HepG2 (cell line): ENCODE measurements around the gene SCRG1. TPM values are rescaled to one million over a fixed set of nuclear protein-coding genes. Genes with fewer than 3 reads are reported as not detected.

ENCODE experiments used
- EHMT2 ChIP-seq: fragments of 200-600 bp; sonication (generic); IDR thresholded peaks from 2 replicates; pipeline ENCODE4 v1.7.0; 2017; ENCODE audit warnings: antibody characterized with exemption, low read depth, low read length, borderline replicate concordance
- RNF2 ChIP-seq: fragments of 450-650 bp; conservative IDR thresholded peaks from 2 replicates; pipeline ENCODE4 v1.6.1; 2016; ENCODE audit warnings: low read depth
- SMAD3 ChIP-seq: sonication (generic); formaldehyde crosslinking; IDR thresholded peaks from 2 replicates; pipeline ENCODE4 v1.4.0; 2020; ENCODE audit warnings: missing genetic modification reagents
- THAP11 ChIP-seq: IDR thresholded peaks from 2 replicates; pipeline ENCODE4 v1.6.1; 2016; ENCODE audit warnings: missing biosample characterization, missing genetic modification reagents
- ZNF383 ChIP-seq: sonication (generic); formaldehyde crosslinking; IDR thresholded peaks from 2 replicates; pipeline ENCODE4 v1.4.0; 2020; ENCODE audit warnings: missing genetic modification reagents, mild to moderate bottlenecking, borderline replicate concordance
- ZNF703 ChIP-seq: sonication (generic); formaldehyde crosslinking; IDR thresholded peaks from 2 replicates; pipeline ENCODE4 v1.5.1; 2020; ENCODE audit warnings: missing genetic modification reagents, mild to moderate bottlenecking, moderate library complexity, borderline replicate concordance
- ZNF879 ChIP-seq: sonication (generic); formaldehyde crosslinking; IDR thresholded peaks from 2 replicates; pipeline ENCODE4 v1.8.1; 2023; ENCODE audit warnings: missing genetic modification reagents
- polyA plus RNA-seq, 8 experiments: library from polyadenylated mRNA; depleted of rRNA in 3 of 8; stranded (reverse) in 7 of 8; unstranded in 1 of 8; fragments of >200 nt; fragmentation: Illumina TruSeq in 4 of 8; extraction: Trizol in 4 of 8; gene quantifications; 2 replicates each; pipeline versions ENCODE4 v1.2.1 to v1.2.3, GENCODE V29; 2011 to 2016; ENCODE audit warnings: low read depth in 4 of 8, missing spikeins in 1 of 8, mixed read lengths in 1 of 8; ENCODE audit not compliant: insufficient read depth in 1 of 8
- total RNA-seq, 5 experiments: library from RNA; depleted of rRNA; stranded (reverse); fragments of >200 nt; fragmentation: Illumina TruSeq; extraction: Trizol; gene quantifications; 2 replicates each; pipeline ENCODE4 v1.2.3, GENCODE V29; 2016; ENCODE audit warnings: low read depth in 1 of 5
- TF ChIP-seq, protein P1 (sequence below): sonication (generic); formaldehyde crosslinking; IDR thresholded peaks from 2 replicates; pipeline ENCODE4 v1.8.1; 2023; ENCODE audit warnings: mild to moderate bottlenecking, missing genetic modification reagents
- TF ChIP-seq, protein P2 (sequence below): sonication (generic); formaldehyde crosslinking; IDR thresholded peaks from 2 replicates; pipeline ENCODE4 v1.5.1; 2020; ENCODE audit warnings: mild to moderate bottlenecking, moderate library complexity, missing genetic modification reagents
- TF ChIP-seq, protein P3 (sequence below): sonication (generic); formaldehyde crosslinking; IDR thresholded peaks from 2 replicates; pipeline ENCODE4 v1.5.0; 2020; ENCODE audit warnings: mild to moderate bottlenecking, missing genetic modification reagents, borderline replicate concordance
- TF ChIP-seq, protein P4 (sequence below), 2 experiments: sonication (generic) in 1 of 2; formaldehyde crosslinking in 1 of 2; IDR thresholded peaks; 2 replicates each; pipeline versions ENCODE4 v1.4.0 to v1.6.1; 2018 to 2020; ENCODE audit warnings: missing genetic modification reagents in 2 of 2, borderline replicate concordance in 1 of 2, low read depth in 1 of 2, mild to moderate bottlenecking in 1 of 2, missing biosample characterization in 1 of 2
- TF ChIP-seq, protein P5 (sequence below): IDR thresholded peaks from 2 replicates; pipeline ENCODE4 v1.6.1; 2012; ENCODE audit warnings: low read length, improper control_type of control experiment

The SCRG1 gene
- total and polyA plus RNA-seq, 2 of the 13 experiments (the other 11 are each of a cell fraction or from before 2014, with no cell fraction given) = not detected

DNA sequence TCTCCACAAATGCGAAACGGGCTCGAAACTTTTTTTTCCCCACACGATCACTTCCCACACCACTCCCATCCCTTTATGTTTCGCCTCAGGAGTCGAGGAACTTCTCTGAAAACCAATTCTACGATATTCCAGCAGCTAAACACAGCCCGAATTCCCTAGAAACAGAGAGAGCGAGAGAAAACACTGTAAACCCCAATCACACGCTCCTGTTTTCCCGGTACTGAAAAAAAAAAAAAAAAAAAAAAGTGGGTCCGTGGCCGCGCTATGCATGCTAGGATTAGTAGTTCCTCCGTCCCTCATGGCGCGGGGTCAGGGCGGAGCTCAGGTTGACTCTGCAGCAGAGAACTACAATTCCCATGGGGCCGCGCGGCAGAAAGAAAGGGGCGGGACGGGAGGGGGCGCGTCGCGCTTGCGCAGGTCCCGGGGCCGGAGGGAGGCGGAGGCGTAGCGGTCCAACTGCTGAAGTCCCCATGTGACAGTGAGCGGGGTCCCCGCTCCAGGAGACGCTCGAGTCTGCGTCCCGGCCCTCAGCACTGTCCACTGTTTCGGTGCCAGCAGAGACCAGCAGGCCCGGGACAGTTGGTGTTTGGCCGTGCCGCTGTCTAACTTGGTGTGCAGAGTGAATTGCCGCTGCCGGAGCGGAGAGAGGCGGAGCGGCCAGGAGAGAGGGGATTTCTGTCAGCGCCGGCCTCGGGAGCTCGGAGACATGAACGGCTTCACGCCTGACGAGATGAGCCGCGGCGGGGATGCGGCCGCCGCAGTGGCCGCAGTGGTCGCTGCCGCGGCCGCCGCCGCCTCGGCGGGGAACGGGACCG, 28.2 kb downstream of the SCRG1 start, which contains the start of gene SAP30 (continued):
- TF ChIP-seq ZNF703 (no peak), ZNF879 (no peak), THAP11 (CRISPR knock-in tag) (peak; percentile 97), RNF2 (no peak), SMAD3 (CRISPR knock-in tag) (0 out of 2 replicates have a peak, but pooled peaks have one; percentile 35), ZNF383 (CRISPR knock-in tag) (no peak), EHMT2 (peak; percentile 40; the same call in 1 of the 2 replicates)
- TF ChIP-seq, protein P1, sequence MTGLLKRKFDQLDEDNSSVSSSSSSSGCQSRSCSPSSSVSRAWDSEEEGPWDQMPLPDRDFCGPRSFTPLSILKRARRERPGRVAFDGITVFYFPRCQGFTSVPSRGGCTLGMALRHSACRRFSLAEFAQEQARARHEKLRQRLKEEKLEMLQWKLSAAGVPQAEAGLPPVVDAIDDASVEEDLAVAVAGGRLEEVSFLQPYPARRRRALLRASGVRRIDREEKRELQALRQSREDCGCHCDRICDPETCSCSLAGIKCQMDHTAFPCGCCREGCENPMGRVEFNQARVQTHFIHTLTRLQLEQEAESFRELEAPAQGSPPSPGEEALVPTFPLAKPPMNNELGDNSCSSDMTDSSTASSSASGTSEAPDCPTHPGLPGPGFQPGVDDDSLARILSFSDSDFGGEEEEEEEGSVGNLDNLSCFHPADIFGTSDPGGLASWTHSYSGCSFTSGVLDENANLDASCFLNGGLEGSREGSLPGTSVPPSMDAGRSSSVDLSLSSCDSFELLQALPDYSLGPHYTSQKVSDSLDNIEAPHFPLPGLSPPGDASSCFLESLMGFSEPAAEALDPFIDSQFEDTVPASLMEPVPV (CRISPR knock-in tag) = 0 out of 2 replicates have a peak, but pooled peaks have one; percentile 55
- TF ChIP-seq, protein P2, sequence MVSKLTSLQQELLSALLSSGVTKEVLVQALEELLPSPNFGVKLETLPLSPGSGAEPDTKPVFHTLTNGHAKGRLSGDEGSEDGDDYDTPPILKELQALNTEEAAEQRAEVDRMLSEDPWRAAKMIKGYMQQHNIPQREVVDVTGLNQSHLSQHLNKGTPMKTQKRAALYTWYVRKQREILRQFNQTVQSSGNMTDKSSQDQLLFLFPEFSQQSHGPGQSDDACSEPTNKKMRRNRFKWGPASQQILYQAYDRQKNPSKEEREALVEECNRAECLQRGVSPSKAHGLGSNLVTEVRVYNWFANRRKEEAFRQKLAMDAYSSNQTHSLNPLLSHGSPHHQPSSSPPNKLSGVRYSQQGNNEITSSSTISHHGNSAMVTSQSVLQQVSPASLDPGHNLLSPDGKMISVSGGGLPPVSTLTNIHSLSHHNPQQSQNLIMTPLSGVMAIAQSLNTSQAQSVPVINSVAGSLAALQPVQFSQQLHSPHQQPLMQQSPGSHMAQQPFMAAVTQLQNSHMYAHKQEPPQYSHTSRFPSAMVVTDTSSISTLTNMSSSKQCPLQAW (CRISPR knock-in tag) = no peak
- TF ChIP-seq, protein P3, sequence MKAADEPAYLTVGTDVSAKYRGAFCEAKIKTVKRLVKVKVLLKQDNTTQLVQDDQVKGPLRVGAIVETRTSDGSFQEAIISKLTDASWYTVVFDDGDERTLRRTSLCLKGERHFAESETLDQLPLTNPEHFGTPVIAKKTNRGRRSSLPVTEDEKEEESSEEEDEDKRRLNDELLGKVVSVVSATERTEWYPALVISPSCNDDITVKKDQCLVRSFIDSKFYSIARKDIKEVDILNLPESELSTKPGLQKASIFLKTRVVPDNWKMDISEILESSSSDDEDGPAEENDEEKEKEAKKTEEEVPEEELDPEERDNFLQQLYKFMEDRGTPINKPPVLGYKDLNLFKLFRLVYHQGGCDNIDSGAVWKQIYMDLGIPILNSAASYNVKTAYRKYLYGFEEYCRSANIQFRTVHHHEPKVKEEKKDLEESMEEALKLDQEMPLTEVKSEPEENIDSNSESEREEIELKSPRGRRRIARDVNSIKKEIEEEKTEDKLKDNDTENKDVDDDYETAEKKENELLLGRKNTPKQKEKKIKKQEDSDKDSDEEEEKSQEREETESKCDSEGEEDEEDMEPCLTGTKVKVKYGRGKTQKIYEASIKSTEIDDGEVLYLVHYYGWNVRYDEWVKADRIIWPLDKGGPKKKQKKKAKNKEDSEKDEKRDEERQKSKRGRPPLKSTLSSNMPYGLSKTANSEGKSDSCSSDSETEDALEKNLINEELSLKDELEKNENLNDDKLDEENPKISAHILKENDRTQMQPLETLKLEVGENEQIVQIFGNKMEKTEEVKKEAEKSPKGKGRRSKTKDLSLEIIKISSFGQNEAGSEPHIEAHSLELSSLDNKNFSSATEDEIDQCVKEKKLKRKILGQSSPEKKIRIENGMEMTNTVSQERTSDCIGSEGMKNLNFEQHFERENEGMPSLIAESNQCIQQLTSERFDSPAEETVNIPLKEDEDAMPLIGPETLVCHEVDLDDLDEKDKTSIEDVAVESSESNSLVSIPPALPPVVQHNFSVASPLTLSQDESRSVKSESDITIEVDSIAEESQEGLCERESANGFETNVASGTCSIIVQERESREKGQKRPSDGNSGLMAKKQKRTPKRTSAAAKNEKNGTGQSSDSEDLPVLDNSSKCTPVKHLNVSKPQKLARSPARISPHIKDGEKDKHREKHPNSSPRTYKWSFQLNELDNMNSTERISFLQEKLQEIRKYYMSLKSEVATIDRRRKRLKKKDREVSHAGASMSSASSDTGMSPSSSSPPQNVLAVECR (CRISPR knock-in tag) = peak; percentile 92
- TF ChIP-seq, protein P4, sequence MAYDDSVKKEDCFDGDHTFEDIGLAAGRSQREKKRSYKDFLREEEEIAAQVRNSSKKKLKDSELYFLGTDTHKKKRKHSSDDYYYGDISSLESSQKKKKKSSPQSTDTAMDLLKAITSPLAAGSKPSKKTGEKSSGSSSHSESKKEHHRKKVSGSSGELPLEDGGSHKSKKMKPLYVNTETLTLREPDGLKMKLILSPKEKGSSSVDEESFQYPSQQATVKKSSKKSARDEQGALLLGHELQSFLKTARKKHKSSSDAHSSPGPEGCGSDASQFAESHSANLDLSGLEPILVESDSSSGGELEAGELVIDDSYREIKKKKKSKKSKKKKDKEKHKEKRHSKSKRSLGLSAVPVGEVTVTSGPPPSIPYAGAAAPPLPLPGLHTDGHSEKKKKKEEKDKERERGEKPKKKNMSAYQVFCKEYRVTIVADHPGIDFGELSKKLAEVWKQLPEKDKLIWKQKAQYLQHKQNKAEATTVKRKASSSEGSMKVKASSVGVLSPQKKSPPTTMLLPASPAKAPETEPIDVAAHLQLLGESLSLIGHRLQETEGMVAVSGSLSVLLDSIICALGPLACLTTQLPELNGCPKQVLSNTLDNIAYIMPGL (CRISPR knock-in tag; IDR thresholded peaks at IDR 0.05; ENCODE audit: borderline replicate concordance in 1 of 2, low read depth in 1 of 2) = peak; percentile 59 to 82; a peak in 2 of 4 replicates
- TF ChIP-seq, protein P5, sequence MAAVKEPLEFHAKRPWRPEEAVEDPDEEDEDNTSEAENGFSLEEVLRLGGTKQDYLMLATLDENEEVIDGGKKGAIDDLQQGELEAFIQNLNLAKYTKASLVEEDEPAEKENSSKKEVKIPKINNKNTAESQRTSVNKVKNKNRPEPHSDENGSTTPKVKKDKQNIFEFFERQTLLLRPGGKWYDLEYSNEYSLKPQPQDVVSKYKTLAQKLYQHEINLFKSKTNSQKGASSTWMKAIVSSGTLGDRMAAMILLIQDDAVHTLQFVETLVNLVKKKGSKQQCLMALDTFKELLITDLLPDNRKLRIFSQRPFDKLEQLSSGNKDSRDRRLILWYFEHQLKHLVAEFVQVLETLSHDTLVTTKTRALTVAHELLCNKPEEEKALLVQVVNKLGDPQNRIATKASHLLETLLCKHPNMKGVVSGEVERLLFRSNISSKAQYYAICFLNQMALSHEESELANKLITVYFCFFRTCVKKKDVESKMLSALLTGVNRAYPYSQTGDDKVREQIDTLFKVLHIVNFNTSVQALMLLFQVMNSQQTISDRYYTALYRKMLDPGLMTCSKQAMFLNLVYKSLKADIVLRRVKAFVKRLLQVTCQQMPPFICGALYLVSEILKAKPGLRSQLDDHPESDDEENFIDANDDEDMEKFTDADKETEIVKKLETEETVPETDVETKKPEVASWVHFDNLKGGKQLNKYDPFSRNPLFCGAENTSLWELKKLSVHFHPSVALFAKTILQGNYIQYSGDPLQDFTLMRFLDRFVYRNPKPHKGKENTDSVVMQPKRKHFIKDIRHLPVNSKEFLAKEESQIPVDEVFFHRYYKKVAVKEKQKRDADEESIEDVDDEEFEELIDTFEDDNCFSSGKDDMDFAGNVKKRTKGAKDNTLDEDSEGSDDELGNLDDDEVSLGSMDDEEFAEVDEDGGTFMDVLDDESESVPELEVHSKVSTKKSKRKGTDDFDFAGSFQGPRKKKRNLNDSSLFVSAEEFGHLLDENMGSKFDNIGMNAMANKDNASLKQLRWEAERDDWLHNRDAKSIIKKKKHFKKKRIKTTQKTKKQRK = no peak
